ENCODE data around the gene RER1. TPM values are rescaled to one million over a fixed set of nuclear protein-coding genes. Genes with fewer than 3 reads are reported as not detected.
A peak's percentile ranks its signal among the peaks of the same experiment; 100 is the strongest.

RER1 gene
- total and polyA plus RNA-seq, 11 donors = 43.3 to 124 (median 78.3) TPM

GRCh38 chr1:2358651-2359640, 32.7 kb upstream of the RER1 start:
- ATAC-seq (no peak), DNase-seq (peak in 3 of 5 donors; percentile 10 to 62 (median 18))
- Histone ChIP-seq H3K4me3 (no peak overlapping the region), H3K36me3 (no peaks in the 10 kb centered on the region), H3K27me3 (no peaks in the 10 kb centered on the region), H3K4me1 (no peaks in the 10 kb centered on the region), H3K9me3 (peaks cover 0 to 12% (median 0%) of the 10 kb centered on the region in 12 donors), H3K27ac (no peak overlapping the region)
- TF ChIP-seq CTCF (IDR thresholded peaks at IDR 0.05) (no peak), POLR2A (IDR thresholded peaks at IDR 0.05) (no peak)
- WGBS, 4 donors = 86 to 97% (median 91%) methylated on average over 21 to 24 of the region's 24 CpGs
- intact Hi-C loops (cut with DNase I) = no loop called here

- ATAC-seq (no peak), DNase-seq (peak in 1 of 5 donors; percentile 7)
- TF ChIP-seq CTCF (IDR thresholded peaks at IDR 0.05) = no peak
- TF ChIP-seq POLR2A (IDR thresholded peaks at IDR 0.05) = no peak
- H3K9me3 ChIP-seq = peaks cover 0 to 15% (median 0%) of the 10 kb centered on the region in 12 donors
- no peak overlapping the region for H3K4me3 ChIP-seq
- H3K27ac ChIP-seq = no peak overlapping the region
- WGBS, 4 donors = 78 to 89% (median 82%) methylated on average over 11 of the region's 11 CpGs
- no peaks in the 10 kb centered on the region for H3K36me3 ChIP-seq
- no peaks in the 10 kb centered on the region for H3K27me3 ChIP-seq
- intact Hi-C loops (cut with DNase I) = no loop called here
- no peaks in the 10 kb centered on the region for H3K4me1 ChIP-seq
Observed at GRCh38 chr1:2360588-2361364, 30.9 kb upstream of the RER1 start.

GRCh38 chr1:2363847-2364513, 27.7 kb upstream of the RER1 start:
- TF ChIP-seq POLR2A (IDR thresholded peaks at IDR 0.05) (no peak), CTCF (IDR thresholded peaks at IDR 0.05) (no peak)

More at GRCh38 chr1:2363847-2364513, 27.7 kb upstream of the RER1 start:
- peaks cover 0 to 15% (median 0%) of the 10 kb centered on the region in 12 donors for H3K9me3 ChIP-seq
- no peak overlapping the region for H3K27ac ChIP-seq
- no peaks in the 10 kb centered on the region for H3K36me3 ChIP-seq
- H3K4me1 ChIP-seq = no peaks in the 10 kb centered on the region
- no peaks in the 10 kb centered on the region for H3K27me3 ChIP-seq
- DNase-seq (no peak), ATAC-seq (no peak)
- no peak overlapping the region for H3K4me3 ChIP-seq
- WGBS, 4 donors = 96 to 100% (median 97%) methylated on average over 2 of the region's 2 CpGs
- intact Hi-C loops (cut with DNase I) = no loop called here

Data from heart left ventricle (tissue), 16 donors.